ENCODE data around the gene DNAH6.

- TF ChIP-seq KDM5B (CRISPR knock-in tag; IDR thresholded peaks at IDR 0.05; ENCODE audit: borderline replicate concordance): no peak
- TF ChIP-seq POLR2A (IDR thresholded peaks at IDR 0.05; ENCODE audit: insufficient read depth in 1 of 2, low read depth in 2 of 2, low read length in 2 of 2): no peak
- TF ChIP-seq ARHGAP35 (CRISPR knock-in tag; IDR thresholded peaks at IDR 0.05; ENCODE audit: borderline replicate concordance): no peak
- no peak for TF ChIP-seq ZNF639 (CRISPR knock-in tag; conservative IDR thresholded peaks at IDR 0.05)
- no peak for TF ChIP-seq BHLHE40 (IDR thresholded peaks at IDR 0.05; ENCODE audit: low read length)
- no peak for TF ChIP-seq AGO1 (IDR thresholded peaks at IDR 0.05; ENCODE audit: low read depth, low read length, poor library complexity, severe bottlenecking)
- no peak for TF ChIP-seq EZH2 (conservative IDR thresholded peaks at IDR 0.05; ENCODE audit: low read depth, low read length)
- no peak for TF ChIP-seq FOXJ3 (CRISPR knock-in tag; IDR thresholded peaks at IDR 0.05; ENCODE audit: borderline replicate concordance)
- TF ChIP-seq HNRNPUL1 (IDR thresholded peaks at IDR 0.05; ENCODE audit: low read depth, low read length): no peak
- TF ChIP-seq ZZZ3 (CRISPR knock-in tag; IDR thresholded peaks at IDR 0.05; ENCODE audit: borderline replicate concordance): no peak
Observed at GRCh38 chr2:84519332-84519957, 3.1 kb downstream of the DNAH6 start.
